GM19467 (cell line): ENCODE data around the gene MAP4K4.

Experiments used
- ATAC-seq: cut with Tn5 transposase; IDR thresholded peaks from one replicate; pipeline ENCODE4 v1.9.1; 2021; ENCODE audit warnings: mild to moderate bottlenecking, moderate library complexity; ENCODE audit not compliant: unreplicated experiment

MAP4K4 gene

GRCh38 chr2:101697124-101698013 is at the start of gene MAP4K4:
TSS of gene MAP4K4 (plus strand) at chr2:101697707. CDS start at chr2:101698081, 374 bp downstream.
- peak; percentile 47 for ATAC-seq

DNA sequence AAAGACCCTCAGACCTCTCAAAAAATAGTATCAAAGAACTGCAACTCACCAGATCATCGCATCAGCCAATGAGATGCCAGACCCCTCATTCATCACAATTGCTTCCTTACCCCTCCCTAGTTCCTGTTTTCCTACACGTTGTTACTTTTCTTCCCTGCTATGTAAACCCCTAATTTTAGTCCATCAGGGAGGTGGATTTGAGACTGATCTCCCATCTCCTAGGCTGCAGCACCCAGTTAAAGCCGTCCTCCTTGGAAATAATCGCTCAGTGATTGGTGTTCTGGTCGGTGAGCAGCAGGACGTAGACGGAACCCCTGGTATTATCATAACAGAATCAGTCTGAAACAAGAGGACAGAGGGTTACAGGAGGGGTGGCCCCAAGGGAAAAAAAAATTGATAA is 44.0 kb upstream of the MAP4K4 start:
- ATAC-seq, result no peak

GRCh38 chr2:101655702-101656422 is 41.6 kb upstream of the MAP4K4 start:
- no peak for ATAC-seq

DNA sequence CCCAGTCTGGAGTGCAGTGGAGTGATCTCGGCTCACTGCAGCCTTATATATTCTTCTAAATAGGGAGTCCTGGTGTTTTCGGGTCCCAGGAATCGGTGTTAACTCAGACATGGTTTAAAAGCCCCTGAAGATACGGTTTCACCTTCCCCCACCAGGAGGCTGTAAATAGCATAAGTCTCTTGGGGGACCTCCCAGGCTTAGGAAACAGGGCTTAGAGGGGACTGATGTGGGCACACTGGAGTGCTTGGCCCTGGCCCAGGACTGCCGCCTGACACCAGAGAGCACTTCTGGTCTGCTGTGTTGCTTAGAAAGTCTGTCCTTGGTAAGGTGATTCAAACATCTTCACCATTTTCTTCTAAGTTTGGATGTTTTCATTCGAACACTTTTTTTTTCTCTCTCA is 39.7 kb upstream of the MAP4K4 start:
- no peak for ATAC-seq

- no peak for ATAC-seq
Observed at GRCh38 chr2:101658387-101658786, 39.1 kb upstream of the MAP4K4 start.

DNA sequence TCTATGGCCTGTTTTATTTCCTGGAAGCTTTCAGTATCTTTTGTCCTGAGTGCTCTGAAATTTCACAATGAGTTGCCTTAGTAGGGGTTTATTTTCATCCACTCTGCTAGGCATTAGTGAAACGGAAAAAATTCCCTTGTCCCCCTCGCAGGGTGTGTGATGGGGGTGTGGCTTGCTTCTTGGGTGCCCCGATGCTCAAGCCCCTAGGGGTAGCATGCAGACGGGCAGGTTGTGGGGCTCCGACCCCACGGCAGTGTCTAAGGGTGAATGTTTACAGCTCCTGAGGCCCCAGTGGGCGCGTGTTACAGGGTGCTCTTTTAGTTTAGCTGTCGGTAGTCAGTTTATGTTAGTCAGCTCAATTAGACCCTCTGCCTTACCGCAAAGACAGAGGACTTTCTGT is 32.2 kb upstream of the MAP4K4 start:
- no peak for ATAC-seq

DNA sequence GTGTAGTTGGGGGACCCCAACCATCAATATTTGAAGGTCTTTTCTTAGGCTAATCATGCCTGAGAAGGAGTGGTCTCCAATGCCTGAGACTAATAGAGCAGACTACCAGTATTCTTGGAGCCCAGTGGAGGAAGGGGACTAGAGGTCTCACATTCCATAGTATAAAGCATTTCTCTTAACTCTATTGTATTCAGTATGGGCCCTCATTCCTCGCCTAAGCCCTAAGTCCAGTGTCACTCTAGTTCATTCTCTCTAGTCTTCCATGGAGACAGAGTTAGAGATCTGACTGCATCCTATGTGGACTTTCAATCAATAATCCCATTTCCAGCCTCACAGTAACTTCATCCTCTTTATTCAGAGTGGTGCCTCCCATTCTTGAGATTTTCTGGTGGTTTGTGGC is 29.7 kb upstream of the MAP4K4 start:
- ATAC-seq, result no peak

- ATAC-seq, result no peak
Observed at GRCh38 chr2:101672047-101672446, 25.5 kb upstream of the MAP4K4 start.

DNA sequence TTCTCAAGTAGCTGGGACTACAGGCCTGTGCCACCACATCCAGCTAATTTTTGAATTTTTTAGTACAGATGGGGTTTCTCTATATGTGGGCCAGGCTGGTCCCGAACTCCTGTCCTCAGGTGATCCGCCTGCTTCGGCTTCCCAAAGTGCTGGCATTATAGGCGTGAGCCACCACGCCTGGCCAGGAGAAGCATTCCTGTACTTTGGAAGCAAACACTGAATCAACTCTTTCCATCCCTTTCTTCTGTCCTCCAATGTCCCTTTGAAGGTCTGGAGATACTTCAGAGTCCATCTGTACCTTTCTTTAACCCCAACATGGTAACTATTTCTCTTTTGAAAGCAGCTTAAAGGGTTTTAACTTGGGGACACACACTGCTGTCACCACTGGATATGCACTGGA is 23.6 kb upstream of the MAP4K4 start:
- no peak for ATAC-seq

DNA sequence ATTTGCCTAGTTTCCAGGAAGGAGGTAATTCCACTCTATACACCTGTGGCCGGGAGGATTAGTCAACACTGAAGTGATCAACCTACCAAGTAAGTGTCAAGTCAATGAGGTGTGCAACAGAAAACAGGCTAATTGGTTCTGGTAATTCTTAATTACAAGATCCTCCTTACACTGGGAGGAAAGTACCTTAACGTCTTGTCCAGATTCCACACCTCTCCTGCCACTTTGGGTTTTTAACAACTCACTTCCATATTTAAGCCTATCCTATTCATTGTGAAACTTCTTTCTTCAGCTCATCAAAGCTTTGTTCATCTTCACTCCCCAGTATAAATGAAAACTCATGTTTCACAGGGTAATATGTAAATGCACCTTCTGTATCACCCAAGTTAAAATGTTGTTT is 22.0 kb upstream of the MAP4K4 start:
- no peak for ATAC-seq

DNA sequence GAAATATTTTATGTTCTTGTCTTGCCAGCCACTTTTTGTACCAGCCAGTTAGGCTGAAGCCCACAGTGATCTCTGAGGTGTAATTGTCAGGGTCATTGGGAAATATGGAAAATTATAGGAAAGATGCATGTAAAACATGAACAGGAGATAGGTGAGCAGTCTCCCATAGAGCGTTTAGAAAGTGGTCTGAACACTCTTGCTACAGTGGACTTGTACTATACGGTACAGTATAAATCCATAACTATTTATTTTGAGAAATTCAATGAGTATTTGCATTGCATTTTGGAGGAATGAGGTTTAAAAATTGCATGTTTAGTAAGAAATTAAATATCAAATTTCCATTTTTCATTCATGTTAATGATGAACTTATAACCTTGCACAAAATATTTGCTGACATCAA is 20.8 kb upstream of the MAP4K4 start:
- ATAC-seq, result no peak

- no peak for ATAC-seq
Observed at GRCh38 chr2:101677658-101678057, 19.8 kb upstream of the MAP4K4 start.

DNA sequence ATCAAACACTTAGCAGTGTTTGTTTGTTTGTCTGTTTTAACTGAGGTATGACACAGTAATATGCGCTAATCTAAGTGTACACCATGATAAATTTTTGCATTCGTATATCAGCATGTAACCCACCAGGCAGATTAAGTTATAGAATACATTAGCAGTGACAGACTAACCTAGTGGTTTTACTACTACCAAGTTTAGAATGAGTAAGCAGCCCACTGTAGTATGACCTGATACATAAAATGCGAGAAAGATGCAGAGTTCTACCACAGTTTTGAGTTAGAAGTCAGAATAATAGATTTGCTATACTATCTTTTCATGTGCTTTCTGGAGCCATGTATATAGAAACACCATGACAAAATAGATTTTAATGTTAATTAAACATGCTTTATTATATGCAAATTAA is 19.1 kb upstream of the MAP4K4 start:
- no peak for ATAC-seq

DNA sequence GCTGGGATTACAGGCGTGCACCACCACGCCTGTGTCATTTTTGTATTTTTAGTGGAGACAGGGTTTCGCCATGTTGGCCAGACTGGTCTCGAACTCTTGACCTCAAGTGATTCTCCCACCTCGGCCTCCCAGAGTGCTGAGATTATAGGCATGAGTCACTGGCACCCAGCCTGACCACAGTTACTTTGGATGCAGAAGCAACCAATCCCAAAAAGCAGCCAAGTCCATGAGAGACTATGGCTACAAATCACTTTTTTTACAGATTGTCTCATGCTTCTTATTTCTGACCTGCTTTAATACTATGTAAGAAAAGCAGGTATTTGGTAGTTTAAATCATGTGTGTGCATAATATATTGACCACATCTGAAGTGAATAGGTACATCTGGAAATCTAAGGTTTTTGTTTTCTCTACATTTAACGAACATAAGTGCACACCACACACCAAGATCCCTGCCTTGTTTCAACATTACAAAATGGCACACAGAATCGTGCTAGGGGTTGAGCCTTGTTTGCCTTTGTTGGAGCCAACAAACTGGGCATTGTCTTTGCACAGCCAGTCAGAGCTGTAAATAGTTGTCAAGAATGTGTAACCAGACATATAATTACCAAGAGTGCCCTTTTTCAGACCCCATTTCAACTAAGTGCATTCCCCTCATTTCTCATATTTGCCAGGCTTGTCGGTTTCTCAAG is 18.3 kb upstream of the MAP4K4 start:
- ATAC-seq, result no peak

DNA sequence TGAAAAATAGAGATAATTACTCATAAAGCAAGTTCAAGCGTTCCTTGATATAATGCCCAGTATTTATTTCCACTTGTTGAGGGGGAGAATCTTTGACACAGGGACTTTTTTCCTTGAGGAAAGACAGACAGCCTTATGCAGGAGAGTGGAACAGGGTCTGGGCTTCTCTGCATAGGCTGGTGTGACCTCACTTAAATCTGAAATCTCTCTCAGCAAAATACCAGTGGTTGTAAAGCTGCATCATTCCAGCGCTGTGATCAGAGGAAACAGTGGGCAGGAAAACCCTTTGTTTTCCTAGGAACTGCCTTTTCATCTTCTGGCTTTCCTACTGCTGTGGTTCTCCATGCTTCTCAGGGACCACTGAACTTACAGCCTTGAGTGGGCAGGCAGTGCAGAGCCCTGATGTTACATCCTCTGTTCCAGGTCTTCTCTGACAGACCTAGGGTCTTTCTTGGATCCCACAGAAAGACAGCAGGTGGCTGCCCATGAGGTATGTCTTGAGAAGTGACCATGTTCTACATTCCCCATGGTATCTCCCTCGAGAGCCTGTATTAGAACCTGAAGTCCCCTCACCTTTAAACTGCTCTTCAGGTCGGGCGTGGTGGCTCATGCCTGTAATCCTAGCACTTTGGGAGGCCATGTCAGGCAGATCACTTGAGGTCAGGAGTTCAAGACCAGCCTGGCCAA is 17.6 kb upstream of the MAP4K4 start:
- ATAC-seq, result no peak

DNA sequence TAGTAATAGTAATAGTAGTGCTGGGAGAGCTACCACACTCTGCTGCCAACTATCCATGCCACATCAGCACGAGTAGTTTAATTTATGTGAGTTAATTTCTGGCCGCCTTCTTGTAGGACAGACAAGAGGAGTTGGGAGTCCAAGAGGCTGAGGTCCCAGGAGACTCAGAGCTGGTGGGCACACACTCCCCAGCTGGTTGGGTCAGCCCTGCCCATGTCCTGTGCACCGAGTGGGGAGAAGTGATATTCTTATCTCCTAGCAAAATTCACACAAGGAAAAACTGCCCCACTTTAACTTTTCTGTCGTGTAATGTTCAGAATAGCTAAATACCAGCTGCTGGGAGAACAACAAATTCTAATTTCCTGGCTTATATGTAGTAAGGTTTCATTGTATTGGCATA is 15.2 kb upstream of the MAP4K4 start:
- ATAC-seq, result no peak

DNA sequence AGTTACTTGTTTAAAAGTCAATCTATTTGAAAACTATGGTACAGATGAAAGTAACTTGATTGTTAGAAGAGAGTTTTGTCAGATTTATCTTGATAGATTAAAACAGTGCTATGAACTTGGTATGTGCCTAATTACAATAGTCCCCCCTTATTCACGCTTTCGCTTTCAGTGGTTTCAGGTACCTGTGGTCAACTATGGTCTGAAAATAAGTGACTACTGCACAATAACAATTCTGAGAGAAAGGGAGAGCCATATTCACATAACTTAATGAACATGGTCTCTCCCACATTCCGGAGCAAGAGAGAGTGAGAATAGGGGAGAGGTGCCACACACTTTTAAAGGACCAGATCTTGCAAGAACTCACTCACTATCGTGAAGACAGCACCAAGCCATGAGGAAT is 13.2 kb upstream of the MAP4K4 start:
- ATAC-seq, result no peak

- no peak for ATAC-seq
Observed at GRCh38 chr2:101688261-101688660, 9.2 kb upstream of the MAP4K4 start.

- ATAC-seq, result no peak
Observed at GRCh38 chr2:101689114-101689825, 8.2 kb upstream of the MAP4K4 start.

- ATAC-seq, result no peak
Observed at GRCh38 chr2:101690547-101691152, 6.9 kb upstream of the MAP4K4 start.
